HepG2 (cell line): ENCODE results near the gene ABHD17C. TPM values are rescaled to one million over a fixed set of nuclear protein-coding genes. Genes with fewer than 3 reads are reported as not detected.

Source experiments
- AKNA ChIP-seq: sonication (generic); formaldehyde crosslinking; IDR thresholded peaks from 2 replicates; pipeline ENCODE4 v1.4.0; 2020; ENCODE audit warnings: missing genetic modification reagents, borderline replicate concordance
- BRD4 ChIP-seq: sonication (generic); formaldehyde crosslinking; IDR thresholded peaks from 2 replicates; pipeline ENCODE4 v1.4.0; 2020; ENCODE audit warnings: missing genetic modification reagents
- CAMTA2 ChIP-seq: sonication (generic); formaldehyde crosslinking; IDR thresholded peaks from 2 replicates; pipeline ENCODE4 v1.4.0; 2020; ENCODE audit warnings: mild to moderate bottlenecking, missing genetic modification reagents, borderline replicate concordance
- CCAR2 ChIP-seq: fragments of 200-400 bp; formaldehyde crosslinking; optimal IDR thresholded peaks from 2 replicates; pipeline ENCODE3; 2018; ENCODE audit warnings: low read depth, mild to moderate bottlenecking, low read length, moderate library complexity
- DDIT3 ChIP-seq: sonication (generic); formaldehyde crosslinking; IDR thresholded peaks from 2 replicates; pipeline ENCODE4 v1.4.0; 2020; ENCODE audit warnings: mild to moderate bottlenecking, missing genetic modification reagents
- HBP1 ChIP-seq: IDR thresholded peaks from 2 replicates; pipeline ENCODE4 v1.6.1; 2016; ENCODE audit warnings: low read depth, control low read depth
- HNRNPH1 ChIP-seq: fragments of 200-400 bp; formaldehyde crosslinking; optimal IDR thresholded peaks from 2 replicates; pipeline ENCODE3; 2017; ENCODE audit warnings: mild to moderate bottlenecking, low read depth, low read length
- PAX8 ChIP-seq: sonication (generic); formaldehyde crosslinking; IDR thresholded peaks from 2 replicates; pipeline ENCODE4 v1.8.0; 2022; ENCODE audit warnings: mild to moderate bottlenecking, missing genetic modification reagents, borderline replicate concordance
- RFXAP ChIP-seq: sonication (generic); formaldehyde crosslinking; IDR thresholded peaks from 2 replicates; pipeline ENCODE4 v1.4.0; 2020; ENCODE audit warnings: missing genetic modification reagents, borderline replicate concordance
- SPEN ChIP-seq: sonication (generic); formaldehyde crosslinking; IDR thresholded peaks from 2 replicates; pipeline ENCODE4 v1.5.1; 2020; ENCODE audit warnings: low read depth, mild to moderate bottlenecking, missing genetic modification reagents
- THYN1 ChIP-seq: sonication (generic); formaldehyde crosslinking; IDR thresholded peaks from 2 replicates; pipeline ENCODE4 v1.8.1; 2023; ENCODE audit warnings: low read depth, mild to moderate bottlenecking, moderate library complexity, missing genetic modification reagents, borderline replicate concordance
- ZNF235 ChIP-seq: sonication (generic); formaldehyde crosslinking; IDR thresholded peaks from 2 replicates; pipeline ENCODE4 v1.8.1; 2023; ENCODE audit warnings: mild to moderate bottlenecking, missing genetic modification reagents, borderline replicate concordance
- ZNF24 ChIP-seq: fragments of 450-650 bp; IDR thresholded peaks from 2 replicates; pipeline ENCODE4 v1.6.1; 2017; ENCODE audit warnings: antibody characterized with exemption, mild to moderate bottlenecking
- ZNF577 ChIP-seq: sonication (generic); formaldehyde crosslinking; IDR thresholded peaks from 2 replicates; pipeline ENCODE4 v1.4.0; 2020; ENCODE audit warnings: mild to moderate bottlenecking, low read depth, missing genetic modification reagents, borderline replicate concordance
- ZNF674 ChIP-seq: sonication (generic); formaldehyde crosslinking; IDR thresholded peaks from 2 replicates; pipeline ENCODE4 v1.5.0; 2020; ENCODE audit warnings: low read depth, mild to moderate bottlenecking, missing genetic modification reagents
- ZNF687 ChIP-seq: sonication (generic); formaldehyde crosslinking; IDR thresholded peaks from 2 replicates; pipeline ENCODE4 v1.5.1; 2020; ENCODE audit warnings: mild to moderate bottlenecking, missing genetic modification reagents, moderate library complexity
- ZNF7 ChIP-seq: IDR thresholded peaks from 2 replicates; pipeline ENCODE4 v1.6.1; 2016; ENCODE audit warnings: missing biosample characterization, missing genetic modification reagents
- ZNF850 ChIP-seq: sonication (generic); formaldehyde crosslinking; conservative IDR thresholded peaks from 2 replicates; pipeline ENCODE4 v1.9.0; 2021; ENCODE audit warnings: mild to moderate bottlenecking, missing genetic modification reagents
- polyA plus RNA-seq, 8 experiments: library from polyadenylated mRNA; depleted of rRNA in 3 of 8; stranded (reverse) in 7 of 8; unstranded in 1 of 8; fragments of >200 nt; fragmentation: Illumina TruSeq in 4 of 8; extraction: Trizol in 4 of 8; gene quantifications; 2 replicates each; pipeline versions ENCODE4 v1.2.1 to v1.2.3, GENCODE V29; 2011 to 2016; ENCODE audit warnings: low read depth in 4 of 8, missing spikeins in 1 of 8, mixed read lengths in 1 of 8; ENCODE audit not compliant: insufficient read depth in 1 of 8
- total RNA-seq, 5 experiments: library from RNA; depleted of rRNA; stranded (reverse); fragments of >200 nt; fragmentation: Illumina TruSeq; extraction: Trizol; gene quantifications; 2 replicates each; pipeline ENCODE4 v1.2.3, GENCODE V29; 2016; ENCODE audit warnings: low read depth in 1 of 5

The ABHD17C gene
- total and polyA plus RNA-seq, 2 of the 13 experiments (the other 11 are each of a cell fraction or from before 2014, with no cell fraction given), result 2.9 to 3.9 TPM

- no peak for TF ChIP-seq CCAR2
- TF ChIP-seq ZNF7, result peak; percentile 67; the same call in 1 of the 2 replicates
- peak; percentile 96; the same call in 1 of the 2 replicates for TF ChIP-seq ZNF577
- no peak for TF ChIP-seq DDIT3 (CRISPR knock-in tag)
- TF ChIP-seq CAMTA2 (CRISPR knock-in tag), result no peak; the same call in 1 of the 2 replicates
- TF ChIP-seq BRD4 (CRISPR knock-in tag), result no peak; the same call in 1 of the 2 replicates
- no peak for TF ChIP-seq ZNF850 (CRISPR knock-in tag)
- peak; percentile 94 for TF ChIP-seq AKNA
- no peak for TF ChIP-seq HNRNPH1
- peak; percentile 98 for TF ChIP-seq HBP1 (CRISPR knock-in tag)
- peak; percentile 78 for TF ChIP-seq SPEN (CRISPR knock-in tag)
- TF ChIP-seq ZNF674 (CRISPR knock-in tag), result no peak
- TF ChIP-seq ZNF24, result no peak
- TF ChIP-seq ZNF235 (CRISPR knock-in tag), result peak; percentile 92; the same call in 1 of the 2 replicates
- 0 out of 2 replicates have a peak, but pooled peaks have one; percentile 87 for TF ChIP-seq THYN1 (CRISPR knock-in tag)
- TF ChIP-seq RFXAP (CRISPR knock-in tag), result peak; percentile 90
- peak; percentile 70 for TF ChIP-seq ZNF687 (CRISPR knock-in tag)
- peak; percentile 86; the same call in 1 of the 2 replicates for TF ChIP-seq PAX8 (CRISPR knock-in tag)
These were observed 85.5 kb downstream of the ABHD17C start (continued) for GRCh38 chr15:80780416-80781221.
